ENCODE results near the gene ECSCR. TPM values are rescaled to one million over a fixed set of nuclear protein-coding genes. Genes with fewer than 3 reads are reported as not detected.

ECSCR gene
- total RNA-seq, 1 experiment from 2014 or later, result 0.36 TPM

DNA sequence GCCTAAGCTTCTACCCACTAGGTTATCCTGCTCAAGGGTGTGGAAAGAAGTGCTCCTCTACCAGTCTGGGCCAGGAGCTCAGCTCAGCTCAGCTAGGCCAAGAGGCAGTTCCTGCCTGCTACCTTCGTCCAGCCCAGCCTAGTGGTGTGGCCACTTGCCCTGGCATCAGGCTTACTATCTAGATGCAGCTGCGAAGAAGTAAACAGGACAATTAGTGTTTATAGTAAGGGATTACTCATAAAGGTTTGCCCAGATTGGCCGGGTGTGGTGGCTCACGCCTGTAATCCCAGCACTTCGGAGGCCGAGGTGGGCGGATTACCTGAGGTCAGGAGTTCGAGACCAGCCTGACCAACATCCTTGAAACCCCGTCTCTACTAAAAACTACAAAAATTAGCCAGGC lies 45.9 kb downstream of the ECSCR start:
- H3K79me2 ChIP-seq (ENCODE audit: low read length), result no peaks in the 10 kb centered on the region
- ChIA-PET CTCF (no interaction called here), POLR2A (ENCODE audit: unreplicated experiment) (interaction anchor here (0.5 kb wide), 1 partner anchor 15 kb away, joined by 3 read pairs; no protein-coding TSS in a partner anchor)
- ATAC-seq (no peak), DNase-seq (no peak)
- no peaks in the 10 kb centered on the region for H3K9me2 ChIP-seq (replicated peaks; ENCODE audit: low read length)
- no peaks in the 10 kb centered on the region for H3K9me3 ChIP-seq (ENCODE audit: low read length)
- no peaks in the 10 kb centered on the region for H3F3A ChIP-seq (ENCODE audit: low read length, unreplicated experiment)
- no peak overlapping the region for H3K4me3 ChIP-seq (ENCODE audit: low read length)
- no peaks in the 10 kb centered on the region for H3K36me3 ChIP-seq (ENCODE audit: low read depth, low read length)
- H3K27me3 ChIP-seq (ENCODE audit: low read length), result no peaks in the 10 kb centered on the region
- H2AFZ ChIP-seq (ENCODE audit: low read length), result no peak overlapping the region
- no peaks in the 10 kb centered on the region for H4K20me1 ChIP-seq (ENCODE audit: low read length)
- H3K9ac ChIP-seq (ENCODE audit: low read length), result no peak overlapping the region
- BruUV-seq (replicated peaks), result no TSS peak
- H3K4me2 ChIP-seq (ENCODE audit: low read length), result no peak overlapping the region
- intact Hi-C loops (cut with micrococcal nuclease), result no loop called here
- no peak overlapping the region for H3K27ac ChIP-seq (ENCODE audit: low read length)
- TF ChIP-seq, protein P1, sequence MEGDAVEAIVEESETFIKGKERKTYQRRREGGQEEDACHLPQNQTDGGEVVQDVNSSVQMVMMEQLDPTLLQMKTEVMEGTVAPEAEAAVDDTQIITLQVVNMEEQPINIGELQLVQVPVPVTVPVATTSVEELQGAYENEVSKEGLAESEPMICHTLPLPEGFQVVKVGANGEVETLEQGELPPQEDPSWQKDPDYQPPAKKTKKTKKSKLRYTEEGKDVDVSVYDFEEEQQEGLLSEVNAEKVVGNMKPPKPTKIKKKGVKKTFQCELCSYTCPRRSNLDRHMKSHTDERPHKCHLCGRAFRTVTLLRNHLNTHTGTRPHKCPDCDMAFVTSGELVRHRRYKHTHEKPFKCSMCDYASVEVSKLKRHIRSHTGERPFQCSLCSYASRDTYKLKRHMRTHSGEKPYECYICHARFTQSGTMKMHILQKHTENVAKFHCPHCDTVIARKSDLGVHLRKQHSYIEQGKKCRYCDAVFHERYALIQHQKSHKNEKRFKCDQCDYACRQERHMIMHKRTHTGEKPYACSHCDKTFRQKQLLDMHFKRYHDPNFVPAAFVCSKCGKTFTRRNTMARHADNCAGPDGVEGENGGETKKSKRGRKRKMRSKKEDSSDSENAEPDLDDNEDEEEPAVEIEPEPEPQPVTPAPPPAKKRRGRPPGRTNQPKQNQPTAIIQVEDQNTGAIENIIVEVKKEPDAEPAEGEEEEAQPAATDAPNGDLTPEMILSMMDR (conservative IDR thresholded peaks at IDR 0.05; ENCODE audit: low read depth, low read length), result no peak
- TF ChIP-seq EZH2phosphoT487 (IDR thresholded peaks at IDR 0.05; ENCODE audit: borderline replicate concordance, low read length), result no peak
- no peak for TF ChIP-seq EZH2 (IDR thresholded peaks at IDR 0.05; ENCODE audit: low read length, unreplicated experiment)
- H3K4me1 ChIP-seq (ENCODE audit: insufficient read depth, low read length), result no peaks in the 10 kb centered on the region

DNA sequence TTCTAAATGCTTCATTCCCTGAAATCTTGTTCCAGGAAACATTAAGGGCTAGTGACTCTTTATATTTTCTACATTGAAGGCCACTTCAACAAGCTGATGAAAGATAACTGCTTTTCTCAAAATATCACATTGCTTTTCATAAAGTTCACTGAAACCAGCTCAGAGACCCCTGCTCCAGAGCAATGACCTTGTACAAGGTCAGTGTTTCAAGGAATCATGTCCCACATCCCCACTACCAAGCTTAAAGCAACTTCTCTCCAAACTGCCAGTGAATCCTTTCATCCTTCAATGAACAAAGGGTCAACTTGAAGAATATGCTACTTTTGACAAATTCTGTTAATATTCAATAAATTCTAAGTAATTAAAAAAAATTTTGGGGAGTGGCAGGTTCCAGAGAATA lies 46.7 kb downstream of the ECSCR start:
- no peak for DNase-seq
- no peaks in the 10 kb centered on the region for H3K4me1 ChIP-seq (ENCODE audit: insufficient read depth, low read length)
- no peak for ATAC-seq
- H3K27ac ChIP-seq (ENCODE audit: low read length), result no peak overlapping the region
- H3K36me3 ChIP-seq (ENCODE audit: low read depth, low read length), result no peaks in the 10 kb centered on the region
- H3K27me3 ChIP-seq (ENCODE audit: low read length), result no peaks in the 10 kb centered on the region
- H3K9ac ChIP-seq (ENCODE audit: low read length), result no peak overlapping the region
- POLR2A ChIA-PET (ENCODE audit: unreplicated experiment), result interaction anchor here (0.5 kb wide), 1 partner anchor 14 kb away, joined by 3 read pairs; no protein-coding TSS in a partner anchor
- H2AFZ ChIP-seq (ENCODE audit: low read length), result no peak overlapping the region
- intact Hi-C loops (cut with micrococcal nuclease), result no loop called here
- no peak overlapping the region for H3K4me3 ChIP-seq (ENCODE audit: low read length)
- no peak overlapping the region for H3K4me2 ChIP-seq (ENCODE audit: low read length)
- no TSS peak for BruUV-seq (replicated peaks)
- TF ChIP-seq EZH2phosphoT487 (IDR thresholded peaks at IDR 0.05; ENCODE audit: borderline replicate concordance, low read length), result no peak
- TF ChIP-seq, protein P1 (conservative IDR thresholded peaks at IDR 0.05; ENCODE audit: low read depth, low read length), result no peak
- no peak for TF ChIP-seq EZH2 (IDR thresholded peaks at IDR 0.05; ENCODE audit: low read length, unreplicated experiment)
- H3F3A ChIP-seq (ENCODE audit: low read length, unreplicated experiment), result no peaks in the 10 kb centered on the region
- no peaks in the 10 kb centered on the region for H3K9me2 ChIP-seq (replicated peaks; ENCODE audit: low read length)
- no peaks in the 10 kb centered on the region for H3K79me2 ChIP-seq (ENCODE audit: low read length)
- CTCF ChIA-PET, result no interaction called here
- no peaks in the 10 kb centered on the region for H4K20me1 ChIP-seq (ENCODE audit: low read length)
- no peaks in the 10 kb centered on the region for H3K9me3 ChIP-seq (ENCODE audit: low read length)

DNA sequence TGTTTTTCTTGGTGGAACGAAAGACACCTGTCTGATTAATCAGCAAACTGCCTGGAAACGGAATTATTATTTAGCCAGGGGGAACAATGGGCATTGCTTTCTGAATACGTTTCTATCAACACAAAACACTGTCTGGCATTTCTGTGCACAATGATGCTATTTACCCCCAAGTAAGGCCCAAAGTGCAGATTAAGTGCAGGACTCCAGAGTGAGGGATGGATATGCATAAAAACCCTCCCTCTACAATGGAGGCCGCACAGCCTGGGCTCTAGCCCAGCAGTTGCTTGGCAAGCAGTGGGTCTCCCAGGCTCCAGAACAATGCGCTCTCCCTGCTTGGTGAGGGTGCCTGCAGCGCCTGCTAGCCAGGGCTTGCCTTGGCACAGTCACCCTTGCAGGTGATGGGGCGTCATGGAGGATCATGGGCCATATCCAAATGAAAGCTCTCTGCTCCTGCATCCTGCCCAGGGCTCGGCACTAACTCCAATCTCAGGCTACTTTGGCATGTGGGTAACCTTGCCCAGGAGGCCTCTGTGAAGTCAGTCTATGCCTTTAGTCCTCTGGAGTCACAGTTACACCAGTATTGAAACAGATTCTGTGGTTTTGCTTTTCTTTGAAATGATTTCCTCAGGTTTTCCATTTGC lies 47.2 kb downstream of the ECSCR start:
- CTCF ChIA-PET, result no interaction called here
- H3K27ac ChIP-seq (ENCODE audit: low read length), result no peak overlapping the region
- ATAC-seq, result no peak
- no peaks in the 10 kb centered on the region for H3K36me3 ChIP-seq (ENCODE audit: low read depth, low read length)
- intact Hi-C loops (cut with micrococcal nuclease), result no loop called here
- no TSS peak for BruUV-seq (replicated peaks)
- no peak overlapping the region for H3K4me2 ChIP-seq (ENCODE audit: low read length)
- no peaks in the 10 kb centered on the region for H3K79me2 ChIP-seq (ENCODE audit: low read length)
- H3K9me3 ChIP-seq (ENCODE audit: low read length), result no peaks in the 10 kb centered on the region
- H3K4me3 ChIP-seq (ENCODE audit: low read length), result no peak overlapping the region
- no peak overlapping the region for H2AFZ ChIP-seq (ENCODE audit: low read length)
- H3K9ac ChIP-seq (ENCODE audit: low read length), result no peak overlapping the region
- H3F3A ChIP-seq (ENCODE audit: low read length, unreplicated experiment), result no peaks in the 10 kb centered on the region
- H3K9me2 ChIP-seq (replicated peaks; ENCODE audit: low read length), result no peaks in the 10 kb centered on the region
- POLR2A ChIA-PET (ENCODE audit: unreplicated experiment), result no interaction called here
- no peaks in the 10 kb centered on the region for H3K4me1 ChIP-seq (ENCODE audit: insufficient read depth, low read length)
- H4K20me1 ChIP-seq (ENCODE audit: low read length), result no peaks in the 10 kb centered on the region
- DNase-seq, result no peak
- H3K27me3 ChIP-seq (ENCODE audit: low read length), result no peaks in the 10 kb centered on the region
- TF ChIP-seq EZH2 (IDR thresholded peaks at IDR 0.05; ENCODE audit: low read length, unreplicated experiment) (no peak), EZH2phosphoT487 (IDR thresholded peaks at IDR 0.05; ENCODE audit: borderline replicate concordance, low read length) (no peak)
- TF ChIP-seq, protein P1 (conservative IDR thresholded peaks at IDR 0.05; ENCODE audit: low read depth, low read length), result no peak
